Hepatocyte (in vitro differentiated cells): Measurements from ENCODE around the gene PRR30.

Experiments
- CTCF ChIP-seq: fragments of 200-600 bp; sonication (generic); IDR thresholded peaks from 2 replicates; pipeline ENCODE4 v1.5.1; 2016; ENCODE audit warnings: antibody characterized with exemption, mild to moderate bottlenecking; ENCODE audit not compliant: poor library complexity
- EZH2 ChIP-seq: fragments of 200-600 bp; sonication (generic); IDR thresholded peaks from 2 replicates; pipeline ENCODE4 v1.6.1; 2016; ENCODE audit warnings: antibody characterized with exemption, mild to moderate bottlenecking, borderline replicate concordance

DNA sequence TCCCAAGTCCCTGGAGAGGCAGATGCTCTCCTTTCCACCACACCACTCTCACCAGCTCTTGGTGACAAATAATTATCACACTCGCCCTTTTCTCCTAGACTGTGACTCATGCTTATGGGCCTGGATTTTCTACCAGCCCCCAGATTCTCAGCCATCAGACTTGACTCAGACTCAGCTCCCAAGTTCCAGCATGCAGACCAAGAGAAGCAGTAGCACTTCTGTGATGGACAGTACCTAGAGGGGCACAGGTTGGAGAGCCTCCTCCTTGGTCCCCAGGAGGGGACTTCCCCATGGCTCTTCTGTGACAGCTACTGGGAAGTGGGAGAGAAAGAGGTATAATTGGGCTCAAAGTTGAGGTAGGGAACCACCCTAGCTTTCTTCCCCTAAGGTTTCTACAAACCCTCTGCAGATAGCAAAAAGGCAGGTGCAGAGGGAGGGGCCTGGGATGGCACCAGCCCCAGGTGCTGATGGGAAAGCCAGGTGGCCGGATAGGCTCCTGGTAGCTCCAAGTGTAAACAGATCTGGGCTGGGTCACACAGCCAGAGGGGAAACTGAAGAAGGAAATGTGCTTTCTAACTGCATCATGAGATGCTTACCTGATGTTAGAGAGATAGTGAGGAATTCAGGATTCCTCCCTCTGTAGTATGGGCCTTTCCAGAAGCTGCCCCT lies 13.7 kb upstream of the PRR30 start:
- TF ChIP-seq CTCF: no peak
- TF ChIP-seq EZH2: no peak
